OCI-LY1 (cell line): Measurements from ENCODE around the gene STARD9.

Experiments
- EZH2 ChIP-seq: fragments of 200-600 bp; sonication (generic), shearing (Covaris generic); IDR thresholded peaks from 2 replicates; pipeline ENCODE4 v1.8.0; 2017; ENCODE audit warnings: borderline replicate concordance, mixed run types, mild to moderate bottlenecking, antibody characterized with exemption, low read length, moderate library complexity, mixed read lengths
- TF ChIP-seq, protein P1 (sequence below): fragments of 200-600 bp; sonication (generic), shearing (Covaris generic); IDR thresholded peaks from 2 replicates; pipeline ENCODE4 v1.5.1; 2017; ENCODE audit warnings: mild to moderate bottlenecking, antibody characterized with exemption, low read length, moderate library complexity, mixed read lengths

DNA sequence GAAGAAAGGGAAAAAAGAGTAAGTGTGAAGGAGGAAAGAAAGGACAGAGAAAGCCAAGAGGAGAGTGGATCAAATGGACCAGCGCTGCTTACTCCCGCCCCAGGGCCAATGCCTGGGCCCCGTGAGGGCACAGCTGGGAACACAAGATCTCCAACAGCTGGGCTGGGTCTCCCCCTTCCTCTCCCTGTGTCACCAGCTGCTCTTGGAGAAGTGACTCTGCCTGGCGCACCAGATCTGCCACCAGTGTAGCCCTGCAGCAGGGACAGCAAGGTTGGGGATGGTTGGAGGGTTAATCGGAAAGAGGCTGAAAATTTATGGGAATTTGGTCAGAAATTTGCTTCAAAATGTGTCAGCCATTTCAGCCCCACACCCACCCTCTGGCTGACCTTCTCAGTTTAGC, 153.2 kb downstream of the STARD9 start:
- TF ChIP-seq, protein P1, sequence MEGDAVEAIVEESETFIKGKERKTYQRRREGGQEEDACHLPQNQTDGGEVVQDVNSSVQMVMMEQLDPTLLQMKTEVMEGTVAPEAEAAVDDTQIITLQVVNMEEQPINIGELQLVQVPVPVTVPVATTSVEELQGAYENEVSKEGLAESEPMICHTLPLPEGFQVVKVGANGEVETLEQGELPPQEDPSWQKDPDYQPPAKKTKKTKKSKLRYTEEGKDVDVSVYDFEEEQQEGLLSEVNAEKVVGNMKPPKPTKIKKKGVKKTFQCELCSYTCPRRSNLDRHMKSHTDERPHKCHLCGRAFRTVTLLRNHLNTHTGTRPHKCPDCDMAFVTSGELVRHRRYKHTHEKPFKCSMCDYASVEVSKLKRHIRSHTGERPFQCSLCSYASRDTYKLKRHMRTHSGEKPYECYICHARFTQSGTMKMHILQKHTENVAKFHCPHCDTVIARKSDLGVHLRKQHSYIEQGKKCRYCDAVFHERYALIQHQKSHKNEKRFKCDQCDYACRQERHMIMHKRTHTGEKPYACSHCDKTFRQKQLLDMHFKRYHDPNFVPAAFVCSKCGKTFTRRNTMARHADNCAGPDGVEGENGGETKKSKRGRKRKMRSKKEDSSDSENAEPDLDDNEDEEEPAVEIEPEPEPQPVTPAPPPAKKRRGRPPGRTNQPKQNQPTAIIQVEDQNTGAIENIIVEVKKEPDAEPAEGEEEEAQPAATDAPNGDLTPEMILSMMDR, result no peak
- no peak for TF ChIP-seq EZH2
